Measurements from ENCODE around the gene KL.

The KL gene

DNA sequence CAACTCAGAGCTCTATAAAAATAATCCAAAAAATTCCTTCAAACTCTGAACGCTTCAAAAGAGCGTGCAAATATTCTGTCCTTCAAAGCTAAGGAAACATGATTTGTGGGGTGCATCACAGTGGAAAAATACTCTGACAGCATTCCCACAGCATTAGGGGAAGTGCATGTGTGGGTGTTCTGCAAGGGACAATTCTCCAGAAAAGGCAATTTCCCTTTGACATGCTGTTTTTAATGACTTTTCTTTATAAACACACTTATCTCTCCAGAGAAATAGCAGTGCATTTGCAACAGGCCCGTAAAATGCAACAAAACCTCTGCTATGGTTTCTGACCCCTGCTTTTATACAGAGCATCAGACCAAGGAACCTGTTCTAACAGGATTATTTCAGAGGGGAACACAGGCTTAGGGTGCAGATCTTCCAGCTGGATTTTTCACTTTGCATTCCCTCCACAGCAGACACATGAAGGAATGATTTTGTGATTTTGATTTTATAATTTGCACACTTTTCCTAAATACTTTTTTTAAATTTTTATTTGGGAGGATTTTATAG is 42.6 kb downstream of the KL start:
- Histone ChIP-seq H3K9me3 (ENCODE audit: control insufficient read depth, insufficient read depth, low read depth, low read length) (no peaks in the 10 kb centered on the region), H3K4me1 (ENCODE audit: control insufficient read depth, insufficient read depth, low read length) (no peaks in the 10 kb centered on the region), H3K36me3 (ENCODE audit: control insufficient read depth in 2 of 2, insufficient read depth in 1 of 2, low read length in 2 of 2) (no peaks in the 10 kb centered on the region), H3K4me3 (ENCODE audit: low read depth, low read length) (no peak overlapping the region), H3K27ac (ENCODE audit: extremely low read depth, low read depth, low read length) (no peak overlapping the region)
- ChIA-PET POLR2A (no interaction called here), CTCF (interaction anchor here (1.0 kb wide), 1 partner anchor 10 kb away, joined by 4 read pairs; no protein-coding TSS in a partner anchor)
- TF ChIP-seq FEZF1 (tag by site-specific recombination; IDR thresholded peaks at IDR 0.05): 0 out of 2 replicates have a peak, but pooled peaks have one; percentile 6
- TF ChIP-seq, protein P1, sequence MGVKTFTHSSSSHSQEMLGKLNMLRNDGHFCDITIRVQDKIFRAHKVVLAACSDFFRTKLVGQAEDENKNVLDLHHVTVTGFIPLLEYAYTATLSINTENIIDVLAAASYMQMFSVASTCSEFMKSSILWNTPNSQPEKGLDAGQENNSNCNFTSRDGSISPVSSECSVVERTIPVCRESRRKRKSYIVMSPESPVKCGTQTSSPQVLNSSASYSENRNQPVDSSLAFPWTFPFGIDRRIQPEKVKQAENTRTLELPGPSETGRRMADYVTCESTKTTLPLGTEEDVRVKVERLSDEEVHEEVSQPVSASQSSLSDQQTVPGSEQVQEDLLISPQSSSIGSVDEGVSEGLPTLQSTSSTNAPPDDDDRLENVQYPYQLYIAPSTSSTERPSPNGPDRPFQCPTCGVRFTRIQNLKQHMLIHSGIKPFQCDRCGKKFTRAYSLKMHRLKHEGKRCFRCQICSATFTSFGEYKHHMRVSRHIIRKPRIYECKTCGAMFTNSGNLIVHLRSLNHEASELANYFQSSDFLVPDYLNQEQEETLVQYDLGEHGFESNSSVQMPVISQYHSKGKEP (tag by site-specific recombination; IDR thresholded peaks at IDR 0.05): peak; percentile 21; the same call in 1 of the 2 replicates
- no peak for TF ChIP-seq ZNF274 (IDR thresholded peaks at IDR 0.05; ENCODE audit: low read length)
- no peak for TF ChIP-seq ZNF274 (tag by site-specific recombination; IDR thresholded peaks at IDR 0.05; ENCODE audit: borderline replicate concordance)

DNA sequence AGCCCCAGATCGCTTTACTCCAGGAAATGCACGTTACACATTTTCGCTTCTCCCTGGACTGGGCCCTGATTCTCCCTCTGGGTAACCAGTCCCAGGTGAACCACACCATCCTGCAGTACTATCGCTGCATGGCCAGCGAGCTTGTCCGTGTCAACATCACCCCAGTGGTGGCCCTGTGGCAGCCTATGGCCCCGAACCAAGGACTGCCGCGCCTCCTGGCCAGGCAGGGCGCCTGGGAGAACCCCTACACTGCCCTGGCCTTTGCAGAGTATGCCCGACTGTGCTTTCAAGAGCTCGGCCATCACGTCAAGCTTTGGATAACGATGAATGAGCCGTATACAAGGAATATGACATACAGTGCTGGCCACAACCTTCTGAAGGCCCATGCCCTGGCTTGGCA is 44.6 kb downstream of the KL start:
- CTCF ChIA-PET: interaction anchor here (1.2 kb wide), 1 partner anchor 14 kb away, joined by 3 read pairs; no protein-coding TSS in a partner anchor
- TF ChIP-seq ZNF114 (tag by site-specific recombination; IDR thresholded peaks at IDR 0.05) (no peak), ZNF132 (tag by site-specific recombination; IDR thresholded peaks at IDR 0.05; ENCODE audit: borderline replicate concordance) (no peak), ZNF664 (tag by site-specific recombination; IDR thresholded peaks at IDR 0.05) (no peak), ZNF174 (tag by site-specific recombination; IDR thresholded peaks at IDR 0.05) (no peak), SP7 (tag by site-specific recombination; IDR thresholded peaks at IDR 0.05) (no peak), ZBTB48 (tag by site-specific recombination; IDR thresholded peaks at IDR 0.05) (no peak), TCF7L2 (IDR thresholded peaks at IDR 0.05; ENCODE audit: borderline replicate concordance, low read depth, low read length) (no peak)
- TF ChIP-seq, protein P2, sequence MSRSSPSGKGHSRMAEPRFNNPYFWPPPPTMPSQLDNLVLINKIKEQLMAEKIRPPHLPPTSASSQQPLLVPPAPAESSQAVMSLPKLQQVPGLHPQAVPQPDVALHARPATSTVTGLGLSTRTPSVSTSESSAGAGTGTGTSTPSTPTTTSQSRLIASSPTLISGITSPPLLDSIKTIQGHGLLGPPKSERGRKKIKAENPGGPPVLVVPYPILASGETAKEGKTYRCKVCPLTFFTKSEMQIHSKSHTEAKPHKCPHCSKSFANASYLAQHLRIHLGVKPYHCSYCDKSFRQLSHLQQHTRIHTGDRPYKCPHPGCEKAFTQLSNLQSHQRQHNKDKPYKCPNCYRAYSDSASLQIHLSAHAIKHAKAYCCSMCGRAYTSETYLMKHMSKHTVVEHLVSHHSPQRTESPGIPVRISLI (tag by site-specific recombination; IDR thresholded peaks at IDR 0.05): no peak
- TF ChIP-seq, protein P3, sequence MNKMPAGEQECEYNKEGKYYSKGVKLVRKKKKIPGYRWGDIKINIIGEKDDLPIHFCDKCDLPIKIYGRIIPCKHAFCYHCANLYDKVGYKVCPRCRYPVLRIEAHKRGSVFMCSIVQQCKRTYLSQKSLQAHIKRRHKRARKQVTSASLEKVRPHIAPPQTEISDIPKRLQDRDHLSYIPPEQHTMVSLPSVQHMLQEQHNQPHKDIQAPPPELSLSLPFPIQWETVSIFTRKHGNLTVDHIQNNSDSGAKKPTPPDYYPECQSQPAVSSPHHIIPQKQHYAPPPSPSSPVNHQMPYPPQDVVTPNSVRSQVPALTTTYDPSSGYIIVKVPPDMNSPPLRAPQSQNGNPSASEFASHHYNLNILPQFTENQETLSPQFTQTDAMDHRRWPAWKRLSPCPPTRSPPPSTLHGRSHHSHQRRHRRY (tag by site-specific recombination; IDR thresholded peaks at IDR 0.05): no peak
- Histone ChIP-seq H3K36me3 (ENCODE audit: control insufficient read depth in 2 of 2, insufficient read depth in 1 of 2, low read length in 2 of 2) (no peaks in the 10 kb centered on the region), H3K9me3 (ENCODE audit: control insufficient read depth, insufficient read depth, low read depth, low read length) (no peaks in the 10 kb centered on the region), H3K4me1 (ENCODE audit: control insufficient read depth, insufficient read depth, low read length) (no peaks in the 10 kb centered on the region), H3K4me3 (ENCODE audit: low read depth, low read length) (no peak overlapping the region), H3K27ac (ENCODE audit: extremely low read depth, low read depth, low read length) (no peak overlapping the region)
- POLR2A ChIA-PET: no interaction called here

DNA sequence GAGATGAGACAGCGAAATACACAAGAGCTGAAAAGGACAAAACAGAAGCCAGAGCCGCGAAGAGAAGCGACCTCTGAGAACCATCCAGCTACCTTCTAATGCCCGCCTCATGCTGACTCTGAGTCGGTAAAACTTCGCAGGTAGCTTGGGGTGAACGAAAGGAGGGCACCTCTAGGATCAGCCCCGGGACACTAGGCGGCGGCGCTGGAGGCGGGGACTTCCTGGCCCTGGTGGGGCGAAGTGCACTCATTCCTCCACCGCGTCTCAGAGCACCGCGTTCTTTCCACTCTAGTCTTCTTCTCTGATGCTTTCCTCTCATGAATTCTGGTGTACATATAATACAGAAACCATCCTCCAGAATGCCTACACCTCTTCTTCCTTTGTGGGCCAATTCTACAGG is 50.1 kb downstream of the KL start:
- no peaks in the 10 kb centered on the region for H3K9me3 ChIP-seq (ENCODE audit: control insufficient read depth, insufficient read depth, low read depth, low read length)
- no peak overlapping the region for H3K27ac ChIP-seq (ENCODE audit: extremely low read depth, low read depth, low read length)
- ChIA-PET CTCF (no interaction called here), POLR2A (no interaction called here)
- no peaks in the 10 kb centered on the region for H3K4me1 ChIP-seq (ENCODE audit: control insufficient read depth, insufficient read depth, low read length)
- no peak overlapping the region for H3K4me3 ChIP-seq (ENCODE audit: low read depth, low read length)
- no peak for TF ChIP-seq KLF10 (tag by site-specific recombination; IDR thresholded peaks at IDR 0.05)
- TF ChIP-seq ZNF146 (tag by site-specific recombination; IDR thresholded peaks at IDR 0.05): no peak
- no peak for TF ChIP-seq ZNF514 (tag by site-specific recombination; IDR thresholded peaks at IDR 0.05)
- no peak for TF ChIP-seq ZNF529 (tag by site-specific recombination; IDR thresholded peaks at IDR 0.05; ENCODE audit: insufficient replicate concordance)
- TF ChIP-seq MYNN (tag by site-specific recombination; IDR thresholded peaks at IDR 0.05; ENCODE audit: borderline replicate concordance): no peak
- no peaks in the 10 kb centered on the region for H3K36me3 ChIP-seq (ENCODE audit: control insufficient read depth in 2 of 2, insufficient read depth in 1 of 2, low read length in 2 of 2)

All from HEK293 (cell line).